Smooth muscle cell (in vitro differentiated cells): ENCODE measurements around the gene DMPK. TPM values are rescaled to one million over a fixed set of nuclear protein-coding genes. Genes with fewer than 3 reads are reported as not detected.

Source experiments
- DNase-seq: peaks from one replicate; lab custom pipeline; 2025; ENCODE audit not compliant: unreplicated experiment; lab: John Stamatoyannopoulos, UW
- H2AFZ ChIP-seq: fragments of 200-600 bp; sonication (generic); 2 replicates; pipeline ENCODE4 v1.6.0; 2016; ENCODE audit warnings: antibody characterized with exemption, low read depth, mild to moderate bottlenecking
- H3F3A ChIP-seq: fragments of 200-600 bp; sonication (generic); 2 replicates; pipeline ENCODE4 v1.6.0; 2017; ENCODE audit warnings: antibody characterized with exemption, low read depth
- H3K27ac ChIP-seq: fragments of 200-600 bp; sonication (generic); 2 replicates; pipeline ENCODE4 v1.5.1; 2016; ENCODE audit warnings: low read depth, mild to moderate bottlenecking
- H3K27me3 ChIP-seq: fragments of 200-600 bp; sonication (generic); 2 replicates; pipeline ENCODE4 v1.6.1; 2016; ENCODE audit warnings: low read depth, mild to moderate bottlenecking
- H3K36me3 ChIP-seq: fragments of 200-600 bp; sonication (generic); 2 replicates; pipeline ENCODE4 v1.5.1; 2016; ENCODE audit warnings: low read depth
- H3K4me1 ChIP-seq: fragments of 200-600 bp; sonication (generic); 2 replicates; pipeline ENCODE4 v1.5.1; 2016; ENCODE audit warnings: low read depth
- H3K4me2 ChIP-seq: fragments of 200-600 bp; sonication (generic); 2 replicates; pipeline ENCODE4 v1.6.0; 2016; ENCODE audit warnings: mild to moderate bottlenecking
- H3K4me3 ChIP-seq: fragments of 200-600 bp; sonication (generic); 2 replicates; pipeline ENCODE4 v1.5.1; 2016; ENCODE audit warnings: mild to moderate bottlenecking
- H3K79me2 ChIP-seq: fragments of 200-600 bp; sonication (generic); 2 replicates; pipeline ENCODE4 v1.6.0; 2016; ENCODE audit warnings: low read depth, mild to moderate bottlenecking
- H3K9ac ChIP-seq: fragments of 200-600 bp; sonication (generic); 2 replicates; pipeline ENCODE4 v1.6.0; 2016; ENCODE audit warnings: low read depth
- H3K9me3 ChIP-seq: fragments of 200-600 bp; sonication (generic); replicated peaks from 2 replicates; pipeline ENCODE4 v1.5.1; 2016; ENCODE audit warnings: low read depth
- H4K20me1 ChIP-seq: fragments of 200-600 bp; sonication (generic); 2 replicates; pipeline ENCODE4 v1.6.0; 2016; ENCODE audit warnings: low read depth
- CTCF ChIP-seq: fragments of 200-600 bp; sonication (generic); IDR thresholded peaks from 2 replicates; pipeline ENCODE4 v1.5.1; 2017; ENCODE audit warnings: borderline replicate concordance, mild to moderate bottlenecking, antibody characterized with exemption; ENCODE audit not compliant: insufficient read depth, poor library complexity, severe bottlenecking
- WGBS: methylation state at CpG from one replicate; pipeline ENCODE4 v1.1.7; 2016; ENCODE audit warnings: low lambda C conversion rate; 5-methylcytosine and 5-hydroxymethylcytosine counted together
- polyA plus RNA-seq: library from polyadenylated mRNA; unstranded; fragments of >200 nt; fragmentation: Nextera tagmentation; extraction: Ambion mirVana; gene quantifications from 2 replicates; pipeline ENCODE4 v1.2.1, GENCODE V29; 2016
- total RNA-seq: library from RNA; depleted of rRNA; stranded (reverse); fragments of >200 nt; gene quantifications from 2 replicates; pipeline ENCODE4 v1.2.3, GENCODE V29; 2014

Gene DMPK
- total and polyA plus RNA-seq, 2 experiments from 2014 or later = 23.6 to 32.7 TPM

- no peaks in the 10 kb centered on the region for H3K27me3 ChIP-seq
- peaks cover 22% of the 10 kb centered on the region for H3F3A ChIP-seq
- H3K9me3 ChIP-seq = no peaks in the 10 kb centered on the region
- H3K9ac ChIP-seq = no peak overlapping the region
- H3K79me2 ChIP-seq = peaks cover 8% of the 10 kb centered on the region
- H3K4me2 ChIP-seq = peak overlapping the region; percentile 92
- no peak overlapping the region for H3K4me3 ChIP-seq
- 92% methylated on average over 43 of the region's 46 CpGs for WGBS
- H4K20me1 ChIP-seq = peaks cover 16% of the 10 kb centered on the region
- DNase-seq = no peak
- H3K36me3 ChIP-seq = no peaks in the 10 kb centered on the region
- no peak overlapping the region for H3K27ac ChIP-seq
- no peak overlapping the region for H2AFZ ChIP-seq
- no peak for TF ChIP-seq CTCF
- H3K4me1 ChIP-seq = peaks cover 8% of the 10 kb centered on the region
Measured at GRCh38 chr19:45771311-45771933, 10.9 kb downstream of the DMPK start.

DNA sequence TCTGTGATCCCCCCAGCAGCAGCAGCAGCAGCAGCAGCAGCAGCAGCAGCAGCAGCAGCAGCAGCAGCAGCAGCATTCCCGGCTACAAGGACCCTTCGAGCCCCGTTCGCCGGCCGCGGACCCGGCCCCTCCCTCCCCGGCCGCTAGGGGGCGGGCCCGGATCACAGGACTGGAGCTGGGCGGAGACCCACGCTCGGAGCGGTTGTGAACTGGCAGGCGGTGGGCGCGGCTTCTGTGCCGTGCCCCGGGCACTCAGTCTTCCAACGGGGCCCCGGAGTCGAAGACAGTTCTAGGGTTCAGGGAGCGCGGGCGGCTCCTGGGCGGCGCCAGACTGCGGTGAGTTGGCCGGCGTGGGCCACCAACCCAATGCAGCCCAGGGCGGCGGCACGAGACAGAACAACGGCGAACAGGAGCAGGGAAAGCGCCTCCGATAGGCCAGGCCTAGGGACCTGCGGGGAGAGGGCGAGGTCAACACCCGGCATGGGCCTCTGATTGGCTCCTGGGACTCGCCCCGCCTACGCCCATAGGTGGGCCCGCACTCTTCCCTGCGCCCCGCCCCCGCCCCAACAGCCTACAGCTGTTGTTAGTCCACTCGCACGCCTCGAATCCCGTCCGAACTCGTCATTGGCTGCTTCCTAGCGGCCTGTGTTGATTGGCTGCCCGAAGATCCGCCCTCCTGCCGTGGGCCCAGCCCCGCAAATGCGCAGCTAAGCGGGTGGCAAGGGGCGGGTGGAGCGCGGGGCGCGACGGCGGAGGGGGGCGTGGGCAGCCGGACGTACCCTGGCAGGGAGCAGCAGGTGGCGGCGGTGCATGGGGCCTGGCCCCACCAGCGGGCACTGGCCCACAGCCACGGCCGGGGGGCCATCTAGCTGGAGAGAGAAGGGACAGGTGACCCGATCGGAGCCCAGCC, 11.8 kb downstream of the DMPK start:
- TF ChIP-seq CTCF = peak; percentile 96

GRCh38 chr19:45769821-45770191, 12.5 kb downstream of the DMPK start:
- DNase-seq = peak; percentile 83
- Histone ChIP-seq H3K4me3 (peak overlapping the region; percentile 61), H3K9ac (peak overlapping the region; percentile 43), H3K79me2 (peaks cover 16% of the 10 kb centered on the region), H4K20me1 (peaks cover 16% of the 10 kb centered on the region), H3K27me3 (no peaks in the 10 kb centered on the region), H3K9me3 (no peaks in the 10 kb centered on the region), H3K27ac (peak overlapping the region; percentile 74), H3K4me2 (peak overlapping the region; percentile 92), H3K4me1 (peaks cover 17% of the 10 kb centered on the region), H3K36me3 (no peaks in the 10 kb centered on the region), H3F3A (peaks cover 19% of the 10 kb centered on the region), H2AFZ (no peak overlapping the region)
- under 1% methylated on average over 28 of the region's 28 CpGs for WGBS
- TF ChIP-seq CTCF = no peak

More for the DNA sequence above, 11.8 kb downstream of the DMPK start:
- peaks cover 10% of the 10 kb centered on the region for H3K4me1 ChIP-seq
- no peaks in the 10 kb centered on the region for H3K36me3 ChIP-seq
- no peaks in the 10 kb centered on the region for H3K27me3 ChIP-seq
- H3K4me3 ChIP-seq = peak overlapping the region; percentile 61
- H3K9me3 ChIP-seq = no peaks in the 10 kb centered on the region
- DNase-seq = peak; percentile 99
- peaks cover 16% of the 10 kb centered on the region for H4K20me1 ChIP-seq
- no peak overlapping the region for H3K9ac ChIP-seq
- peaks cover 22% of the 10 kb centered on the region for H3F3A ChIP-seq
- peak overlapping the region; percentile 74 for H3K27ac ChIP-seq
- WGBS = 4% methylated on average over 57 of the region's 79 CpGs
- H3K79me2 ChIP-seq = peaks cover 12% of the 10 kb centered on the region
- peak overlapping the region; percentile 92 for H3K4me2 ChIP-seq
- no peak overlapping the region for H2AFZ ChIP-seq
